Measurements from ENCODE around the gene IFI6.
"Not testable (repeated sequence)": the region's sequence is repeated elsewhere in the genome, so short reads cannot be mapped to it uniquely, and the experiment has no call there.

IFI6 gene

GRCh38 chr1:27643600-27644368 lies 28.2 kb downstream of the IFI6 start:
- Histone ChIP-seq H3K14ac (ENCODE audit: low read length) (no peak overlapping the region), H2AFZ (ENCODE audit: insufficient read depth, low read length, poor library complexity) (no peak overlapping the region), H2BK120ac (ENCODE audit: insufficient read depth, low read length, poor library complexity) (no peak overlapping the region), H2BK5ac (ENCODE audit: low read depth, low read length, poor library complexity) (no peak overlapping the region), H3K18ac (ENCODE audit: low read length) (no peak overlapping the region), H3K27me3 (ENCODE audit: insufficient read depth, low read length) (no peaks in the 10 kb centered on the region), H4K8ac (ENCODE audit: low read depth, low read length) (no peak overlapping the region), H3K9ac (ENCODE audit: low read length) (no peak overlapping the region), H4K91ac (ENCODE audit: low read depth, low read length) (no peak overlapping the region), H3K4me3 (ENCODE audit: low read depth, low read length) (no peak overlapping the region), H4K12ac (ENCODE audit: low read depth, low read length) (no peak overlapping the region), H3K27ac (ENCODE audit: low read depth, low read length) (no peak overlapping the region), H3K36me3 (ENCODE audit: control insufficient read depth in 1 of 2, insufficient read depth in 2 of 2, low read length in 2 of 2) (no peaks in the 10 kb centered on the region), H3K4me2 (ENCODE audit: low read length) (no peak overlapping the region), H2BK12ac (ENCODE audit: low read length) (no peak overlapping the region), H3K79me2 (ENCODE audit: control insufficient read depth, insufficient read depth, low read length, poor library complexity) (no peaks in the 10 kb centered on the region), H3K9me3 (ENCODE audit: insufficient read depth, low read depth, low read length) (no peaks in the 10 kb centered on the region), H3K4me1 (ENCODE audit: control insufficient read depth in 1 of 2, insufficient read depth in 2 of 2, low read length in 2 of 2) (no peaks in the 10 kb centered on the region), H2AK5ac (ENCODE audit: low read length) (no peak overlapping the region), H3K23ac (ENCODE audit: low read length) (no peak overlapping the region), H3K79me1 (ENCODE audit: low read length) (no peaks in the 10 kb centered on the region), H3K4ac (ENCODE audit: low read depth, low read length) (no peak overlapping the region)
- WGBS (ENCODE audit: extremely low coverage, insufficient coverage, insufficient read length) = no CpG with 5 or more reads among the region's 13 CpGs
- DNase-seq = peak; percentile 42 to 84

DNA sequence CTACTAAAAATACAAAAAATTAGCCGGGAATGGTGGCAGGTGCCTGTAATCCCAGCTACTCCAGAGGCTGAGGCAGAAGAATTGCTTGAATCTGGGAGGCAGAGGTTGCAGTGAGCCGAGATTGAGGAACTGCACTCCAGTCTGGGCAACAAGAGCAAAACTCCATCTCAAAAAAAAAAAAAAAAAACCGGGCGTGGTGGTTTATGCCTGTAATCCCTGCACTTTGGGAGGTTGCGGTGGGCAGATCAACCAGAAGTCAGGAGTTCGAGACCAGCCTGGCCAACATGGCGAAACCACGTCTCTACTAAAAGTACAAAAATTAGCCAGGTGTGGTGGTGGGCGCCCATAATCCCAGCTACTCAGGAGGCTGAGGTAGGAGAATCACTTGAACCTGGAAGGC lies 31.5 kb downstream of the IFI6 start:
- H3K79me1 ChIP-seq (ENCODE audit: low read length); H4K12ac ChIP-seq (ENCODE audit: low read depth, low read length); H3K4me2 ChIP-seq (ENCODE audit: low read length); DNase-seq; H2BK12ac ChIP-seq (ENCODE audit: low read length); H3K36me3 ChIP-seq (ENCODE audit: control insufficient read depth in 1 of 2, insufficient read depth in 2 of 2, low read length in 2 of 2); H2BK5ac ChIP-seq (ENCODE audit: low read depth, low read length, poor library complexity); H3K79me2 ChIP-seq (ENCODE audit: control insufficient read depth, insufficient read depth, low read length, poor library complexity); H4K8ac ChIP-seq (ENCODE audit: low read depth, low read length); H3K9me3 ChIP-seq (ENCODE audit: insufficient read depth, low read depth, low read length); H3K18ac ChIP-seq (ENCODE audit: low read length); H3K27ac ChIP-seq (ENCODE audit: low read depth, low read length); H3K14ac ChIP-seq (ENCODE audit: low read length); H2AK5ac ChIP-seq (ENCODE audit: low read length); H3K9ac ChIP-seq (ENCODE audit: low read length); H3K4me1 ChIP-seq (ENCODE audit: control insufficient read depth in 1 of 2, insufficient read depth in 2 of 2, low read length in 2 of 2); H3K4ac ChIP-seq (ENCODE audit: low read depth, low read length); H2BK120ac ChIP-seq (ENCODE audit: insufficient read depth, low read length, poor library complexity); H3K4me3 ChIP-seq (ENCODE audit: low read depth, low read length); H3K27me3 ChIP-seq (ENCODE audit: insufficient read depth, low read length); H2AFZ ChIP-seq (ENCODE audit: insufficient read depth, low read length, poor library complexity); H4K91ac ChIP-seq (ENCODE audit: low read depth, low read length); H3K23ac ChIP-seq (ENCODE audit: low read length): not testable (repeated sequence)
- WGBS (ENCODE audit: extremely low coverage, insufficient coverage, insufficient read length) = no CpG with 5 or more reads among the region's 9 CpGs

DNA sequence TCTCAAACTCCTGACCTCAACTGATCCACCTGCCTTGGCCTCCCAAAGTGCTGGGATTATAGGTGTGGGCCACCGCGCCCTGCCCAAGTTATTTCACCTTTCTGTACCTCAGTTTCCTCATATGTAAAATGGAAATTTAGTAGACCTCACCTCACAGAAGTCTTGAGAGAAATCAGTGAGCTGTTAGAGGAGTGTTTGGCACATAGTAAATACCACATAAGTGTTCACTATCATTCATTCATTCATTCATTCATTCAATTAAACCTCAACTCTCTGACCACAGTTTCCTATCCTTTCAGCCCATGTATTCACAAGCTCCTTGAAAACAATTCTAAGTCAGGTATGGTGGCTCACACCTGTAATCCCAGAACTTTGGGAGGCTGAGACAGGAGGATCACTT lies 33.2 kb downstream of the IFI6 start:
- Histone ChIP-seq H2AK5ac (ENCODE audit: low read length) (no peak overlapping the region), H3K14ac (ENCODE audit: low read length) (no peak overlapping the region), H4K8ac (ENCODE audit: low read depth, low read length) (no peak overlapping the region), H4K91ac (ENCODE audit: low read depth, low read length) (no peak overlapping the region), H3K4me2 (ENCODE audit: low read length) (no peak overlapping the region), H3K27me3 (ENCODE audit: insufficient read depth, low read length) (peaks cover 19% of the 10 kb centered on the region), H3K4me3 (ENCODE audit: low read depth, low read length) (no peak overlapping the region), H3K4ac (ENCODE audit: low read depth, low read length) (no peak overlapping the region), H3K9ac (ENCODE audit: low read length) (no peak overlapping the region), H3K27ac (ENCODE audit: low read depth, low read length) (no peak overlapping the region), H2BK12ac (ENCODE audit: low read length) (no peak overlapping the region), H3K18ac (ENCODE audit: low read length) (no peak overlapping the region), H2AFZ (ENCODE audit: insufficient read depth, low read length, poor library complexity) (no peak overlapping the region), H2BK5ac (ENCODE audit: low read depth, low read length, poor library complexity) (no peak overlapping the region), H2BK120ac (ENCODE audit: insufficient read depth, low read length, poor library complexity) (no peak overlapping the region), H3K79me2 (ENCODE audit: control insufficient read depth, insufficient read depth, low read length, poor library complexity) (no peaks in the 10 kb centered on the region), H3K36me3 (ENCODE audit: control insufficient read depth in 1 of 2, insufficient read depth in 2 of 2, low read length in 2 of 2) (no peaks in the 10 kb centered on the region), H4K12ac (ENCODE audit: low read depth, low read length) (no peak overlapping the region), H3K9me3 (ENCODE audit: insufficient read depth, low read depth, low read length) (no peaks in the 10 kb centered on the region), H3K4me1 (ENCODE audit: control insufficient read depth in 1 of 2, insufficient read depth in 2 of 2, low read length in 2 of 2) (peaks cover 4 to 7% of the 10 kb centered on the region in 2 experiments), H3K23ac (ENCODE audit: low read length) (no peak overlapping the region), H3K79me1 (ENCODE audit: low read length) (peaks cover 4% of the 10 kb centered on the region)
- DNase-seq = no peak
- WGBS (ENCODE audit: extremely low coverage, insufficient coverage, insufficient read length) = no CpG with 5 or more reads among the region's 2 CpGs

GRCh38 chr1:27638047-27638734 lies 33.8 kb downstream of the IFI6 start:
- H3K4me1 ChIP-seq (ENCODE audit: control insufficient read depth in 1 of 2, insufficient read depth in 2 of 2, low read length in 2 of 2) = peaks cover 4 to 7% of the 10 kb centered on the region in 2 experiments
- peaks cover 25% of the 10 kb centered on the region for H3K27me3 ChIP-seq (ENCODE audit: insufficient read depth, low read length)
- H3K9me3 ChIP-seq (ENCODE audit: insufficient read depth, low read depth, low read length) = no peaks in the 10 kb centered on the region
- no peak overlapping the region for H3K9ac ChIP-seq (ENCODE audit: low read length)
- H2AK5ac ChIP-seq (ENCODE audit: low read length) = no peak overlapping the region
- no peaks in the 10 kb centered on the region for H3K36me3 ChIP-seq (ENCODE audit: control insufficient read depth in 1 of 2, insufficient read depth in 2 of 2, low read length in 2 of 2)
- no peaks in the 10 kb centered on the region for H3K79me2 ChIP-seq (ENCODE audit: control insufficient read depth, insufficient read depth, low read length, poor library complexity)
- H4K8ac ChIP-seq (ENCODE audit: low read depth, low read length) = no peak overlapping the region
- H2BK120ac ChIP-seq (ENCODE audit: insufficient read depth, low read length, poor library complexity) = no peak overlapping the region
- no peak overlapping the region for H2BK12ac ChIP-seq (ENCODE audit: low read length)
- no CpG with 5 or more reads among the region's 5 CpGs for WGBS (ENCODE audit: extremely low coverage, insufficient coverage, insufficient read length)
- DNase-seq = no peak
- H3K18ac ChIP-seq (ENCODE audit: low read length) = no peak overlapping the region
- H2AFZ ChIP-seq (ENCODE audit: insufficient read depth, low read length, poor library complexity) = no peak overlapping the region
- no peak overlapping the region for H3K4me2 ChIP-seq (ENCODE audit: low read length)
- H3K27ac ChIP-seq (ENCODE audit: low read depth, low read length) = no peak overlapping the region
- H4K12ac ChIP-seq (ENCODE audit: low read depth, low read length) = no peak overlapping the region
- no peak overlapping the region for H3K14ac ChIP-seq (ENCODE audit: low read length)
- no peak overlapping the region for H3K4ac ChIP-seq (ENCODE audit: low read depth, low read length)
- no peak overlapping the region for H2BK5ac ChIP-seq (ENCODE audit: low read depth, low read length, poor library complexity)
- H3K79me1 ChIP-seq (ENCODE audit: low read length) = peaks cover 4% of the 10 kb centered on the region
- H3K23ac ChIP-seq (ENCODE audit: low read length) = no peak overlapping the region
- no peak overlapping the region for H4K91ac ChIP-seq (ENCODE audit: low read depth, low read length)
- no peak overlapping the region for H3K4me3 ChIP-seq (ENCODE audit: low read depth, low read length)
